NCI-H69 (cell line): Measurements from ENCODE around the gene OR1L8.
"Not testable (repeated sequence)": the region's sequence is repeated elsewhere in the genome, so short reads cannot be mapped to it uniquely, and the experiment has no call there.

Source experiments
- DNase-seq: peaks from one replicate; lab custom pipeline; 2025; lab: John Stamatoyannopoulos, UW

The OR1L8 gene

GRCh38 chr9:122583284-122583683 lies at the start of gene OR1L8:
Gene OR1L8 (minus strand): TSS chr9:122583384. CDS start chr9:122568477, 14,907 bp downstream.
- DNase-seq, result not testable (repeated sequence)

- no peak for DNase-seq
Measured at GRCh38 chr9:122619996-122620395, 36.8 kb upstream of the OR1L8 start.

- no peak for DNase-seq
Measured at GRCh38 chr9:122614362-122614761, 31.2 kb upstream of the OR1L8 start, which contains the start of gene OR1Q1. Gene OR1Q1 (plus strand): TSS chr9:122614738. CDS start chr9:122614738, 0 bp downstream.

GRCh38 chr9:122609804-122610203 lies 26.6 kb upstream of the OR1L8 start:
- DNase-seq, result no peak

- DNase-seq, result no peak
Measured at GRCh38 chr9:122606587-122606986, 23.4 kb upstream of the OR1L8 start.

GRCh38 chr9:122605691-122606090 lies 22.5 kb upstream of the OR1L8 start:
- DNase-seq, result no peak

GRCh38 chr9:122580360-122580759 lies 2.8 kb downstream of the OR1L8 start:
- no peak for DNase-seq

- DNase-seq, result no peak
Measured at GRCh38 chr9:122579874-122580273, 3.3 kb downstream of the OR1L8 start.

- no peak for DNase-seq
Measured at GRCh38 chr9:122572456-122572855, 10.7 kb downstream of the OR1L8 start.

- DNase-seq, result no peak
Measured at GRCh38 chr9:122567901-122568300, 15.3 kb downstream of the OR1L8 start.

GRCh38 chr9:122562134-122562760 lies 20.9 kb downstream of the OR1L8 start:
- DNase-seq, result no peak

- DNase-seq, result no peak
Measured at GRCh38 chr9:122561446-122561845, 21.7 kb downstream of the OR1L8 start.

GRCh38 chr9:122552812-122553211 lies 30.4 kb downstream of the OR1L8 start, which contains the start of gene OR1N2:
Gene OR1N2 (plus strand): TSS chr9:122553112. CDS start chr9:122553212, 100 bp downstream.
- no peak for DNase-seq

GRCh38 chr9:122551371-122551770 lies 31.8 kb downstream of the OR1L8 start:
- no peak for DNase-seq

GRCh38 chr9:122546196-122546595 lies 37.0 kb downstream of the OR1L8 start:
- DNase-seq, result peak; percentile 18

GRCh38 chr9:122538757-122539156 lies 44.4 kb downstream of the OR1L8 start:
- DNase-seq, result no peak

- not testable (repeated sequence) for DNase-seq
Measured at GRCh38 chr9:122537066-122537465, 46.1 kb downstream of the OR1L8 start.

GRCh38 chr9:122536134-122536533 lies 47.0 kb downstream of the OR1L8 start:
- DNase-seq, result no peak

- not testable (repeated sequence) for DNase-seq
Measured at GRCh38 chr9:122531157-122531556, 52.0 kb downstream of the OR1L8 start.

GRCh38 chr9:122527193-122527592 lies 56.0 kb downstream of the OR1L8 start, which contains the start of gene OR1N1:
Gene OR1N1 (minus strand): TSS chr9:122527293. CDS start chr9:122527293, 0 bp downstream.
- DNase-seq, result no peak

- DNase-seq, result no peak
Measured at GRCh38 chr9:122526602-122527001, 56.6 kb downstream of the OR1L8 start.

- DNase-seq, result no peak
Measured at GRCh38 chr9:122519376-122519775, 63.8 kb downstream of the OR1L8 start.

GRCh38 chr9:122518841-122519240 lies 64.3 kb downstream of the OR1L8 start, which contains the start of gene OR1J4:
Gene OR1J4 (plus strand): TSS chr9:122519141. CDS start chr9:122519141, 0 bp downstream.
- no peak for DNase-seq

GRCh38 chr9:122518226-122518625 lies 65.0 kb downstream of the OR1L8 start:
- DNase-seq, result no peak
